Right lobe of liver (tissue), 6 donors: ENCODE results near the gene MIS18BP1. TPM values are rescaled to one million over a fixed set of nuclear protein-coding genes. Genes with fewer than 3 reads are reported as not detected.
A peak's percentile ranks its signal among the peaks of the same experiment; 100 is the strongest.
"Not testable (repeated sequence)": the region's sequence is repeated elsewhere in the genome, so short reads cannot be mapped to it uniquely, and the experiment has no call there.

Experiments
- ATAC-seq, 4 donors: fragments of 200-7000 bp; cut with Tn5 transposase; one replicate each; pipeline ENCODE4 v1.9.1; 2020; ENCODE audit warnings: mild to moderate bottlenecking in 4 of 4, moderate library complexity in 4 of 4
- DNase-seq, 3 donors: peaks; one replicate each; pipeline ENCODE4 v3.0.0-alpha.2; 2020
- H3K27ac ChIP-seq, 3 donors: fragments of 200-600 bp; one replicate each; pipeline ENCODE4 v1.8.0; 2022
- H3K27me3 ChIP-seq, 2 donors: fragments of 200-600 bp; one replicate each; pipeline ENCODE4 v1.8.0; 2022
- H3K36me3 ChIP-seq, 4 donors: fragments of 200-600 bp; sonication (generic) in 1 of 4; one replicate each; pipeline versions ENCODE4 v1.5.1 to v1.8.0; 2017 to 2022; ENCODE audit warnings: control low read depth in 1 of 4
- H3K4me1 ChIP-seq, 4 donors: fragments of 200-600 bp; sonication (generic) in 1 of 4; one replicate each; pipeline versions ENCODE4 v1.5.1 to v1.8.0; 2017 to 2022; ENCODE audit warnings: control low read depth in 1 of 4
- H3K4me3 ChIP-seq, 3 donors: fragments of 200-600 bp; one replicate each; pipeline ENCODE4 v1.8.0; 2022
- H3K9me3 ChIP-seq, 4 donors: fragments of 200-600 bp; sonication (generic) in 1 of 4; one replicate each; pipeline versions ENCODE4 v1.5.1 to v1.8.0; 2017 to 2022; ENCODE audit warnings: control low read depth in 1 of 4
- POLR2A ChIP-seq: fragments of 450-650 bp; IDR thresholded peaks from one replicate; pipeline ENCODE4 v1.6.1; 2017; ENCODE audit warnings: antibody characterized with exemption, mild to moderate bottlenecking
- WGBS: methylation state at CpG from one replicate; pipeline ENCODE4 v1.1.6; 2018; ENCODE audit warnings: low coverage, low lambda C conversion rate; ENCODE audit not compliant: insufficient coverage; ENCODE audit errors: missing lambda C conversion rate; 5-methylcytosine and 5-hydroxymethylcytosine counted together
- intact Hi-C, 2 donors: fragments of 100-400 bp; cut with DNase I; formaldehyde crosslinking; loops; one replicate each; pipeline versions ENCODE4 v1.11.2 to v1.14.1; 2022
- long read RNA-seq: library from polyadenylated mRNA; unstranded; transcript quantifications from one replicate; pipeline ENCODE4 v2.0.0, GENCODE V29; 2019
- total RNA-seq, 6 experiments: library from RNA; depleted of rRNA in 2 of 6; stranded (reverse); fragments of >200 nt in 2 of 6; fragmentation: NEBNext Ultra II Directional in 3 of 6; extraction: Animal tissue kit (Norgen Biotek cat#: 25700) in 3 of 6; gene quantifications; one replicate each; pipeline versions ENCODE4 v1.1.0 to v1.2.4, GENCODE V29; 2016 to 2023
- TF ChIP-seq, protein P1 (sequence below), 4 donors: fragments of 200-600 bp in 3 of 4; fragments of 450-650 bp in 1 of 4; IDR thresholded peaks; one replicate each; pipeline versions ENCODE4 v1.5.1 to v1.8.0; 2016 to 2022; ENCODE audit warnings: antibody characterized with exemption in 4 of 4, mild to moderate bottlenecking in 2 of 4
- donor health status: DM: no; HTN: yes; CAD: no.
- donor health status: DM: no; HTN: no; CAD: no.
- donor health status: DM: no; HTN: no; CAD: no.
- donor health status: DM: no; HTN: yes; CAD: no.
- donor health status: DM: no; HTN: yes; CAD: no.

The MIS18BP1 gene
- 10 to 100 TPM in 1 of 6 experiments, 1 to 10 TPM in 5; 4.6 to 11.0 (median 6.4) TPM for total RNA-seq
- long read RNA-seq, partial matches to known transcripts, result 2 of 3 reads
- long read RNA-seq, other reads (novel, unspliced or antisense), result 1 of 3 reads

DNA sequence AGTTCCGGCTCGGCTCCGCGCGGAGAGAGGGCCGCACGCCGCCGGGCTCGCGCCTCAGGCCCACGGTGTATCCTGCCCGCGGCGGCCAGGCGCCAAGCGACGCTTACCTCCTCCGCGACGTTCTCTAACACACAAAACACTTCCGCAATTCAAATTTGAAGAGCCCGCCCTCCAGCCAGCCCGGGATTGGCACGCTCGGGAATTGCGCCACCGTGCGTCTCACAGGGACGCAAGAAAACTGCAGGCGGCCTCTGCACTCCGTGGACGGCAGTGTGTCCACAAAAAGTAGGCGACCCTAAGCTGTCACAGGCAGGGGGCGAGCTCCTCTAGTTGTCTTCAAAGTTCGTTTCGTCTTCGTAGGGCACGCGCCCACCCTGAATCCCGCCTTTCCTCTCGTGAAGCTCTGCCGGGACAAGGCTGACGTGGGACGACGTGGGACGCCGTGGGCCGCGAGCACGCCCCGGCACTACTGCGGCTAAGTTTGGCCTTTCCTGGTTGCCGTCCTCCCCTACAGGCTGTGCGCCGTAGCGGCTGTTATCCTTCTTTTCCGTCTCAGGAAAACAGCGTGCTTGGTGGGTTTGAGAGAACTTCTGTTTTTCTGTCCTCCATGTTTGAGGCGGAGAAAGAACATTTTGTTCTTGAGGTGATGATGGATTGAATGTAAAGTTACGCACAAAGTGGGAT is at the start of gene MIS18BP1:
MIS18BP1 (minus strand) TSS at position 133 of the 684 bp plus-strand sequence. CDS start 5,916 bp downstream, outside the sequence.
- H3K27me3 ChIP-seq, result no peaks in the 10 kb centered on the region
- H3K36me3 ChIP-seq, result no peaks in the 10 kb centered on the region
- 3% methylated on average over 30 of the region's 61 CpGs for WGBS
- TF ChIP-seq, protein P1, sequence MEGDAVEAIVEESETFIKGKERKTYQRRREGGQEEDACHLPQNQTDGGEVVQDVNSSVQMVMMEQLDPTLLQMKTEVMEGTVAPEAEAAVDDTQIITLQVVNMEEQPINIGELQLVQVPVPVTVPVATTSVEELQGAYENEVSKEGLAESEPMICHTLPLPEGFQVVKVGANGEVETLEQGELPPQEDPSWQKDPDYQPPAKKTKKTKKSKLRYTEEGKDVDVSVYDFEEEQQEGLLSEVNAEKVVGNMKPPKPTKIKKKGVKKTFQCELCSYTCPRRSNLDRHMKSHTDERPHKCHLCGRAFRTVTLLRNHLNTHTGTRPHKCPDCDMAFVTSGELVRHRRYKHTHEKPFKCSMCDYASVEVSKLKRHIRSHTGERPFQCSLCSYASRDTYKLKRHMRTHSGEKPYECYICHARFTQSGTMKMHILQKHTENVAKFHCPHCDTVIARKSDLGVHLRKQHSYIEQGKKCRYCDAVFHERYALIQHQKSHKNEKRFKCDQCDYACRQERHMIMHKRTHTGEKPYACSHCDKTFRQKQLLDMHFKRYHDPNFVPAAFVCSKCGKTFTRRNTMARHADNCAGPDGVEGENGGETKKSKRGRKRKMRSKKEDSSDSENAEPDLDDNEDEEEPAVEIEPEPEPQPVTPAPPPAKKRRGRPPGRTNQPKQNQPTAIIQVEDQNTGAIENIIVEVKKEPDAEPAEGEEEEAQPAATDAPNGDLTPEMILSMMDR (IDR thresholded peaks at IDR 0.05), result peak; percentile 53 to 82 (median 76)
- peak; percentile 64 for TF ChIP-seq POLR2A
- intact Hi-C loops, result loop anchor here in 1 of 2 donors (10.0 kb wide), 1 partner anchor 338 kb away; no protein-coding TSS in a partner anchor
- ATAC-seq, result peak; percentile 91 to 95 (median 94)
- peak within 1 kb of the TSS; percentile 90 to 97 (median 91) for H3K27ac ChIP-seq
- H3K9me3 ChIP-seq, result no peaks in the 10 kb centered on the region
- peak; percentile 98 for DNase-seq
- H3K4me1 ChIP-seq, result peaks cover 0 to 13% (median 0%) of the 10 kb centered on the region in 4 donors
- H3K4me3 ChIP-seq, result peak within 1 kb of the TSS; percentile 70 to 89 (median 76)

DNA sequence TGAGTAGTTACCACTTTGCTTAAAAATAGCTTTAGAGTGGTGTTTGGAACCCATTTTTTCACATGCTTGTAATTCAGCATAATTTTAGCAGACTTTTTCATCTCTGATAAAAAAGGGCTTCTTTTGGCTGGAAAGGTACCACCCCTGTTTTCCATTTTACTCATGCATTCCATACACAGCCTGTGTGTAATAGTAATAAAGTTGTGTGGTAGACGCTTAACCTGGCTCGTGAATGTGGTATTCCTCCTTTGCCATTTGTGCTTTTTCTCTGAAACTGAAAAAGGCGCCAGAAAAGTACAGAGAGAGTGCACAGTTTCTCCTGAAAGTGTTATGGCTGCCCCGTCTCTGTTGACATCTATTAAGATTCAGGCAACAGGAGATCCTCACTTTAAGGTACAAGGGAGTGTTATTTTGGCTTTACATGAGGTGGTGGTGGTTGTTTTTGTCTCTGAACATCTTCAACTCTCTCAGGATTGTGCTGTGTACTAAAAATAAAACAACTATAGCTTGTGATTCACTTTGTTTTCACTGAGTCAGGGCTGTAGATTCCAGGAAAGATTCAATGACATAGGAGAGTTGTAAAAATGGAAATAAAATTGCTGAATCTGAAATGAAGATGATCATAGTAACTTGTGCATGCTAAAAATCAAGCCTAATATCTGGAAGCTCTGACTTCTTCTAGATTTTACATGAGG is 45.6 kb upstream of the MIS18BP1 start:
- DNase-seq (no peak), ATAC-seq (no peak)
- no peaks in the 10 kb centered on the region for H3K9me3 ChIP-seq
- WGBS, result 80% methylated on average over 4 of the region's 4 CpGs
- no peak overlapping the region for H3K27ac ChIP-seq
- intact Hi-C loops, result no loop called here
- H3K4me1 ChIP-seq, result no peaks in the 10 kb centered on the region
- TF ChIP-seq POLR2A, result no peak
- TF ChIP-seq, protein P1 (IDR thresholded peaks at IDR 0.05), result no peak
- no peaks in the 10 kb centered on the region for H3K36me3 ChIP-seq
- H3K27me3 ChIP-seq, result no peaks in the 10 kb centered on the region
- no peak overlapping the region for H3K4me3 ChIP-seq

DNA sequence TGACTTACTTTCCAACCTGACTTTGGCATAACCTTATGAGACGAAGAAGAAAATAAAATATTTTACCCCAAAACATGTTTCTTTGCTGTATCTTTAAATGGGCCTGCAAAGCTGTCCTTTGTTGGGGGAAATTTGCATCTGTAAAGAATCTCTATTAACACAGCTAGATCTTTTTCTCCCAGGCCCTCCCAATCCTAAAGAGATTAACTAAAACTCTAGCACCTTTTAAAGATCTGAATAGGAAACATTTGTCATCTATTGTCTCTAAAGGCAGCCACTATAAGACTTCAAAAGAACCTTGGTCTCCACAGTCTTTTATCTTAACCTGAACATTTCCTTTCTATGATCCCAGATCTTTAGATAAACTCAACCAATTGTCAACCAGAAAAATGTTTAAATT is 41.8 kb upstream of the MIS18BP1 start:
- H3K36me3 ChIP-seq, H3K9me3 ChIP-seq, H3K27ac ChIP-seq, intact Hi-C loops, H3K4me1 ChIP-seq, DNase-seq, H3K27me3 ChIP-seq, H3K4me3 ChIP-seq, ATAC-seq: not testable (repeated sequence)
- 58% methylated on average over 1 of the region's 1 CpG for WGBS

DNA sequence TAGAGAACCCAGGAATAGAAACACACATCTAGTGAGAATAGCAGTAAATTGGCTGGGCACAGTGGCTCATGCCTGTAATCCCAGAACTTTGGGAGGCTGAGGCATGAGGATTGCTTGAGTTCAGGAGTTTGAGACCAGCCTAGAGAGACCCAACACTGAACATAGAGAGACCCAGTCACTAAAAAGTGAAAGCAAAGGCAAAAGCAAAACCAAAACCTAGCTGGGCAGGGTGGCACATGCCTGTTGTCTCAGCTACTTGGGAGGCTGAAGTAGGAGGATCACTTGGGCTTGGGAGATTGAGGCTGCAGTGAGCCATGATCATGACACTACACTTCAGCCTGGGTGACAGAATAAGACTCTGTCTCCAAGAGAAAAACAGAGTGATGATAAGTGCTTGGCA is 37.5 kb upstream of the MIS18BP1 start:
- Histone ChIP-seq H3K4me1 (no peaks in the 10 kb centered on the region), H3K27ac (no peak overlapping the region), H3K4me3 (no peak overlapping the region), H3K9me3 (no peaks in the 10 kb centered on the region), H3K27me3 (no peaks in the 10 kb centered on the region), H3K36me3 (no peaks in the 10 kb centered on the region)
- ATAC-seq (no peak), DNase-seq (no peak)
- no peak for TF ChIP-seq POLR2A
- intact Hi-C loops, result no loop called here

DNA sequence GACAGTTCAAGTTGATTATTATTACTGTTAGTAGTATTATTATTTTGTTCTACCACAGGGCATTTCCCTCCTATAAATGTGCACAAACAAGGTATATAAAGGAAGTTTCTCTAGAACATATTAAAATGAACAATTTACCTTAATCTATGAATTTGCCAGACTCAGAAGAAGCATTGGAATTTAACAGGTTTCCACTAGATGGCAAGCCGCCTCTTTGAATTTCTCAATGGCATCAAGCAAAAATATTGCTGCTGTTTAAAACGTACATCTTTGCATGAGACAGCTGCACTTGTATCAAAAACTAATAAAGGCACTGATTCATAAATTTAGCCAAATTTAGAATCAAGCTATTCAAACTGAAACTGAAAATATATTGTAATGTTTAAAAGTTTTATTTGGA is 34.6 kb upstream of the MIS18BP1 start:
- Histone ChIP-seq H3K9me3 (no peaks in the 10 kb centered on the region), H3K4me3 (no peak overlapping the region), H3K27ac (no peak overlapping the region), H3K4me1 (no peaks in the 10 kb centered on the region), H3K36me3 (no peaks in the 10 kb centered on the region), H3K27me3 (no peaks in the 10 kb centered on the region)
- TF ChIP-seq POLR2A, result no peak
- TF ChIP-seq, protein P1 (IDR thresholded peaks at IDR 0.05), result no peak
- no peak for DNase-seq
- intact Hi-C loops, result no loop called here
- 57% methylated on average over 2 of the region's 2 CpGs for WGBS
- ATAC-seq, result no peak
